Measurements from ENCODE around the gene SLCO4A1.

Gene SLCO4A1

DNA sequence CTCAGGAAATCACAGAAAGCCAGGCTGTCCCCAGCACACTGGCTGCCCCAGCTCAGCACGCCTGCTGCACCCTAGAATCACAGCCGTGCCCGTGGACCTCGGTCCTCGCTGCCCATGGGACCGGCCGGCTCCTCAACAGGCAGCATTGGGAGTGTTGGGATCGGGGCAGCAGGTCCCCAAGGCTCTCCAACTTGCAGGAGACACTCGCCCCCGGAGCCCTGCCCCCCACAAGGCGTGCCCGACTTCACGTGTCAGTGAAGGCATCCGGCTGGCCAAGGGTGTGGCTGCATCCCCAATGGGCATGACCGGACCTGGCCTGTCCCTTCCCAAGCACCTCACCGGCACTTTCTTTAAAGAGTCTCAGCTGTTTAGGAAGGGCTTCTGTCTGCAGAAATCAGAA, 63.3 kb downstream of the SLCO4A1 start:
- Histone ChIP-seq H3K4me2 (ENCODE audit: insufficient read depth, low read length, poor library complexity, severe bottlenecking) (no peak overlapping the region), H3K4me3 (ENCODE audit: low read length in 2 of 2) (no peak overlapping the region), H2BK12ac (ENCODE audit: low read length) (no peak overlapping the region), H2AFZ (ENCODE audit: low read length) (no peak overlapping the region), H3K4me1 (ENCODE audit: control insufficient read depth in 2 of 2, insufficient read depth in 1 of 2, low read depth in 1 of 2, low read length in 2 of 2) (peaks cover 0 to 7% of the 10 kb centered on the region in 2 donors), H3K27me3 (ENCODE audit: control insufficient read depth in 3 of 3, insufficient read depth in 3 of 3, low read depth in 1 of 3, low read length in 3 of 3) (peaks cover 18 to 96% (median 32%) of the 10 kb centered on the region in 3 experiments), H3K23ac (ENCODE audit: low read depth, low read length, poor library complexity) (no peak overlapping the region), H3K9ac (ENCODE audit: low read depth, low read length, poor library complexity) (peak overlapping the region; percentile 80), H2BK15ac (ENCODE audit: low read length) (peak overlapping the region; percentile 69), H3K36me3 (replicated peaks in 1 of 2; ENCODE audit: control insufficient read depth in 2 of 2, insufficient read depth in 2 of 2, low read length in 2 of 2) (no peaks in the 10 kb centered on the region), H3K79me1 (ENCODE audit: low read depth, low read length) (peaks cover 2% of the 10 kb centered on the region), H2BK5ac (ENCODE audit: low read length) (no peak overlapping the region), H2AK5ac (ENCODE audit: low read depth, low read length) (peak overlapping the region; percentile 40), H3K9me3 (replicated peaks in 1 of 2; ENCODE audit: control insufficient read depth in 2 of 2, insufficient read depth in 1 of 2, low read depth in 1 of 2, low read length in 2 of 2) (peaks cover 0 to 7% of the 10 kb centered on the region in 2 donors), H3K14ac (ENCODE audit: low read length) (peak overlapping the region; percentile 71), H3K4ac (ENCODE audit: low read length) (no peak overlapping the region), H3K18ac (ENCODE audit: low read length) (peak overlapping the region; percentile 74), H4K8ac (ENCODE audit: low read depth, low read length) (no peak overlapping the region), H4K91ac (ENCODE audit: low read depth, low read length, poor library complexity) (no peak overlapping the region), H2BK120ac (ENCODE audit: low read depth, low read length) (no peak overlapping the region), H3K27ac (replicated peaks; ENCODE audit: low read length) (no peak overlapping the region)
- no CpG with 5 or more reads among the region's 16 CpGs for WGBS, 2 donors (ENCODE audit: extremely low coverage in 2 of 2, insufficient read length in 2 of 2, insufficient replicate concordance in 1 of 2)
- no peak for DNase-seq (ENCODE audit: low spot score)

- no peak overlapping the region for H2BK5ac ChIP-seq (ENCODE audit: low read length)
- no peak overlapping the region for H3K27ac ChIP-seq (replicated peaks; ENCODE audit: low read length)
- H2BK15ac ChIP-seq (ENCODE audit: low read length) = peak overlapping the region; percentile 26
- peaks cover 2% of the 10 kb centered on the region for H3K79me1 ChIP-seq (ENCODE audit: low read depth, low read length)
- no peak overlapping the region for H3K9ac ChIP-seq (ENCODE audit: low read depth, low read length, poor library complexity)
- no peak overlapping the region for H3K4ac ChIP-seq (ENCODE audit: low read length)
- no peak overlapping the region for H4K8ac ChIP-seq (ENCODE audit: low read depth, low read length)
- H3K18ac ChIP-seq (ENCODE audit: low read length) = peak overlapping the region; percentile 48
- H2BK12ac ChIP-seq (ENCODE audit: low read length) = no peak overlapping the region
- no peak overlapping the region for H3K4me3 ChIP-seq (ENCODE audit: low read length in 2 of 2)
- peaks cover 0 to 7% of the 10 kb centered on the region in 2 donors for H3K4me1 ChIP-seq (ENCODE audit: control insufficient read depth in 2 of 2, insufficient read depth in 1 of 2, low read depth in 1 of 2, low read length in 2 of 2)
- no CpG with 5 or more reads among the region's 12 CpGs for WGBS, 2 donors (ENCODE audit: extremely low coverage in 2 of 2, insufficient read length in 2 of 2, insufficient replicate concordance in 1 of 2)
- H3K14ac ChIP-seq (ENCODE audit: low read length) = peak overlapping the region; percentile 63
- H3K9me3 ChIP-seq (replicated peaks in 1 of 2; ENCODE audit: control insufficient read depth in 2 of 2, insufficient read depth in 1 of 2, low read depth in 1 of 2, low read length in 2 of 2) = peaks cover 0 to 7% of the 10 kb centered on the region in 2 donors
- no peak overlapping the region for H4K91ac ChIP-seq (ENCODE audit: low read depth, low read length, poor library complexity)
- no peaks in the 10 kb centered on the region for H3K36me3 ChIP-seq (replicated peaks in 1 of 2; ENCODE audit: control insufficient read depth in 2 of 2, insufficient read depth in 2 of 2, low read length in 2 of 2)
- H2AFZ ChIP-seq (ENCODE audit: low read length) = no peak overlapping the region
- no peak overlapping the region for H3K4me2 ChIP-seq (ENCODE audit: insufficient read depth, low read length, poor library complexity, severe bottlenecking)
- peaks cover 18 to 95% (median 37%) of the 10 kb centered on the region in 3 experiments for H3K27me3 ChIP-seq (ENCODE audit: control insufficient read depth in 3 of 3, insufficient read depth in 3 of 3, low read depth in 1 of 3, low read length in 3 of 3)
- H3K23ac ChIP-seq (ENCODE audit: low read depth, low read length, poor library complexity) = no peak overlapping the region
- H2BK120ac ChIP-seq (ENCODE audit: low read depth, low read length) = no peak overlapping the region
- no peak for DNase-seq (ENCODE audit: low spot score)
- H2AK5ac ChIP-seq (ENCODE audit: low read depth, low read length) = no peak overlapping the region
These were observed 64.0 kb downstream of the SLCO4A1 start for GRCh38 chr20:62706344-62706743.

DNA sequence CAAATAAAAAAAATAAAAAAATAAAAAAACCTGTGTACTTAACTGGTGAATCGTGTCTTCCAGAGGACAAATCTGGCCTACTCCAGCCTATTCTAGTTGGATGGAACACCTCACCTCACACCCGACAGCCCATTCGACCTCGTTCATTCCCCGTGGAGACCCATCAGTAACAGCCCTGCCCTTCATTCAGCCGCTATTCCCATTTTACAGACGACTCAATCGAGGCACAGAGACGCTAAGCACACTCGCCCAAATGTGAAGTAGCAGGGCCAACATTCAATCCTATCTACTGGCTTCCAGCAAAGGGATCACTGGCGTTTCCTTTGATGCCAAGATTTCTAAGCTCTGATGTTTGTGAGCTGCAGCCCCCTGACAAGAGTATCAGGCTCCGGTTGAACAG, 64.6 kb downstream of the SLCO4A1 start:
- H2BK12ac ChIP-seq (ENCODE audit: low read length) = no peak overlapping the region
- H3K14ac ChIP-seq (ENCODE audit: low read length) = no peak overlapping the region
- no peak overlapping the region for H2BK15ac ChIP-seq (ENCODE audit: low read length)
- peaks cover 0 to 7% of the 10 kb centered on the region in 2 donors for H3K4me1 ChIP-seq (ENCODE audit: control insufficient read depth in 2 of 2, insufficient read depth in 1 of 2, low read depth in 1 of 2, low read length in 2 of 2)
- H2BK5ac ChIP-seq (ENCODE audit: low read length) = no peak overlapping the region
- H3K4ac ChIP-seq (ENCODE audit: low read length) = no peak overlapping the region
- no peak overlapping the region for H3K4me2 ChIP-seq (ENCODE audit: insufficient read depth, low read length, poor library complexity, severe bottlenecking)
- H4K91ac ChIP-seq (ENCODE audit: low read depth, low read length, poor library complexity) = no peak overlapping the region
- H3K79me1 ChIP-seq (ENCODE audit: low read depth, low read length) = peaks cover 2% of the 10 kb centered on the region
- peaks cover 0 to 7% of the 10 kb centered on the region in 2 donors for H3K9me3 ChIP-seq (replicated peaks in 1 of 2; ENCODE audit: control insufficient read depth in 2 of 2, insufficient read depth in 1 of 2, low read depth in 1 of 2, low read length in 2 of 2)
- H2BK120ac ChIP-seq (ENCODE audit: low read depth, low read length) = no peak overlapping the region
- WGBS, 2 donors (ENCODE audit: extremely low coverage in 2 of 2, insufficient read length in 2 of 2, insufficient replicate concordance in 1 of 2) = no CpG with 5 or more reads among the region's 12 CpGs
- no peaks in the 10 kb centered on the region for H3K36me3 ChIP-seq (replicated peaks in 1 of 2; ENCODE audit: control insufficient read depth in 2 of 2, insufficient read depth in 2 of 2, low read length in 2 of 2)
- peak overlapping the region in 1 of 2 donors; percentile 11 for H3K4me3 ChIP-seq (ENCODE audit: low read length in 2 of 2)
- no peak overlapping the region for H3K27ac ChIP-seq (replicated peaks; ENCODE audit: low read length)
- H2AK5ac ChIP-seq (ENCODE audit: low read depth, low read length) = no peak overlapping the region
- H4K8ac ChIP-seq (ENCODE audit: low read depth, low read length) = no peak overlapping the region
- no peak overlapping the region for H3K23ac ChIP-seq (ENCODE audit: low read depth, low read length, poor library complexity)
- no peak for DNase-seq (ENCODE audit: low spot score)
- H2AFZ ChIP-seq (ENCODE audit: low read length) = no peak overlapping the region
- peaks cover 18 to 94% (median 37%) of the 10 kb centered on the region in 3 experiments for H3K27me3 ChIP-seq (ENCODE audit: control insufficient read depth in 3 of 3, insufficient read depth in 3 of 3, low read depth in 1 of 3, low read length in 3 of 3)
- no peak overlapping the region for H3K9ac ChIP-seq (ENCODE audit: low read depth, low read length, poor library complexity)
- H3K18ac ChIP-seq (ENCODE audit: low read length) = no peak overlapping the region

DNA sequence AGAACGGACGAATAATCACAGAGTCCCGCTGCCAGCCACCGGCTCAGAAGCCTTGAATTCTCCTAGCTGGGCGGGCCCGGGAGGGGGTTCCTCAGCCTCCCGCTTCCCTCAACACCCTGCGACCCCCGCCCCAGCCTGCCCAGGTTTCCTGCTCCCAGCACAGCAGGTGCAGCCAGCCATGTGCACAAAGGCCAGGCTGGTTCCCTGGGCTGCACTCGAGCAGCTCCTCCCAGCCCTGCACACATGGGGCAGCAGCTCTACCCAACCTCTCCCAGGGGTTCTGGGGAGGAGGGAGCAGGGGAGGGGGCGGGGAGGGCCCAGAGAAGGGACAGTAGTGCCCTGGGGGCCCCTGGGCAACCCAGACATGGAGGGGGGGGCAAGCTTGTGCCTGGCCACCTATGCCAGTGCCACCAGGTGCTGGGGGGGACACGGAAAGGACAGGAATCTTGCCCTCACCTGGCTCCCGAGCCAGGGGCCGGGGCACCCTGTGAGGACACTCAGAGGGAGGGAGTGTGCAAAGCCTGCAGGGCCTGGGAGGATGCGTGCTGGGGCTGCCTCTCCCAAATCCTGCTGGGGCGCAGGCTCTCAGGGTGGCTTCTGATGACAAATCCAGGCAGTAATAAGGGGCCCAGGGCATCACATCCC, 65.1 kb downstream of the SLCO4A1 start:
- H2BK12ac ChIP-seq (ENCODE audit: low read length) = no peak overlapping the region
- no peak overlapping the region for H2BK15ac ChIP-seq (ENCODE audit: low read length)
- H3K4me3 ChIP-seq (ENCODE audit: low read length in 2 of 2) = no peak overlapping the region
- peak overlapping the region; percentile 21 for H3K14ac ChIP-seq (ENCODE audit: low read length)
- H3K9me3 ChIP-seq (replicated peaks in 1 of 2; ENCODE audit: control insufficient read depth in 2 of 2, insufficient read depth in 1 of 2, low read depth in 1 of 2, low read length in 2 of 2) = peaks cover 0 to 7% of the 10 kb centered on the region in 2 donors
- no peak overlapping the region for H4K8ac ChIP-seq (ENCODE audit: low read depth, low read length)
- H4K91ac ChIP-seq (ENCODE audit: low read depth, low read length, poor library complexity) = no peak overlapping the region
- H3K4ac ChIP-seq (ENCODE audit: low read length) = no peak overlapping the region
- no peak overlapping the region for H2AFZ ChIP-seq (ENCODE audit: low read length)
- peak overlapping the region; percentile 33 for H3K18ac ChIP-seq (ENCODE audit: low read length)
- H3K27ac ChIP-seq (replicated peaks; ENCODE audit: low read length) = no peak overlapping the region
- no peaks in the 10 kb centered on the region for H3K36me3 ChIP-seq (replicated peaks in 1 of 2; ENCODE audit: control insufficient read depth in 2 of 2, insufficient read depth in 2 of 2, low read length in 2 of 2)
- no peak overlapping the region for H3K9ac ChIP-seq (ENCODE audit: low read depth, low read length, poor library complexity)
- DNase-seq (ENCODE audit: low spot score) = no peak
- H3K4me1 ChIP-seq (ENCODE audit: control insufficient read depth in 2 of 2, insufficient read depth in 1 of 2, low read depth in 1 of 2, low read length in 2 of 2) = peaks cover 0 to 7% of the 10 kb centered on the region in 2 donors
- H2AK5ac ChIP-seq (ENCODE audit: low read depth, low read length) = peak overlapping the region; percentile 69
- no peak overlapping the region for H2BK5ac ChIP-seq (ENCODE audit: low read length)
- no peak overlapping the region for H3K23ac ChIP-seq (ENCODE audit: low read depth, low read length, poor library complexity)
- H3K79me1 ChIP-seq (ENCODE audit: low read depth, low read length) = peaks cover under 1% of the 10 kb centered on the region
- no peak overlapping the region for H3K4me2 ChIP-seq (ENCODE audit: insufficient read depth, low read length, poor library complexity, severe bottlenecking)
- no peak overlapping the region for H2BK120ac ChIP-seq (ENCODE audit: low read depth, low read length)
- H3K27me3 ChIP-seq (ENCODE audit: control insufficient read depth in 3 of 3, insufficient read depth in 3 of 3, low read depth in 1 of 3, low read length in 3 of 3) = peaks cover 18 to 94% (median 37%) of the 10 kb centered on the region in 3 experiments
- no CpG with 5 or more reads among the region's 16 CpGs for WGBS, 2 donors (ENCODE audit: extremely low coverage in 2 of 2, insufficient read length in 2 of 2, insufficient replicate concordance in 1 of 2)
